Measurements from ENCODE around the gene DYNC1I1.

DYNC1I1 gene

GRCh38 chr7:96016056-96016586 is 243.8 kb downstream of the DYNC1I1 start:
- DNase-seq (ENCODE audit: low read depth in 1 of 2, low spot score in 1 of 2) = no peak

DNA sequence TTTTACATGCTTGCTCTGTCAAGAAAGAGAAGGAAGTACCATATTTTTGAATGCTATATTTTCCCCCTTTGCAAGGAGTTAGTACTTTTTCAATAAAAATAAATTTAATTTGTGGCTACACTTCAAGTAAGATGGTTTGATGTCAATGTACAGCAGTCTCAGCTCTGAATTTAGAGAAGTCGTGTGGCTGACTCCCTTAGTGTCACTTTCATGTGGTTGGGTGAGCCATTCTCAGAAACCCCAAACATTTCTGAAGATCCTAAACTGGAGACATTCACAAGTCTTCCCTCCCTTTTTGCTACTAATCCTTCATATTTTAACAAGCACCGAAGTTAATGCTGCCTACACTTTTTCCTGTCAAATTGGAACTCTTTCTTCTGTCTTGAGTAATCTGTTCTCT is 244.4 kb downstream of the DYNC1I1 start:
- DNase-seq (ENCODE audit: low read depth in 1 of 2, low spot score in 1 of 2) = no peak

DNA sequence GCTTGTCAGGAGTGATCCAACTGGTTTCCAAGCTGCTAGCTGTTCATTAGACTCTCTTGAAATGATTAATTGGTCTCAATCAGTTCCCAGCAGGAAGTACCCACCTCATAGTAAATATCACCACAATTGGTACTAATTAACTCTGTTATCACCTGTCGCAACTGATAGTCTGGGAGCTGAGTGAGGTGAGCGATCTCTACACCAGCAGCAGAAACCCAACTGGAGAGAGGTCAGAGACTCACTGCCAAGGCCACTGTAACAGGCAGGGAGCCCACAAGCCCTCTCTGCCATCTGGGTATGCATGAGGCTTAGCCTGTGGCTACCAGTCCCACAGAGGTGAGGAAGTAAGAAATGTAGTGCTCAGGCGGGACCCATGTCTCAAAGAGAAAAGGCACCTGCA is 245.5 kb downstream of the DYNC1I1 start:
- no peak for DNase-seq (ENCODE audit: low read depth in 1 of 2, low spot score in 1 of 2)

GRCh38 chr7:96021568-96021967 is 249.2 kb downstream of the DYNC1I1 start:
- DNase-seq (ENCODE audit: low read depth in 1 of 2, low spot score in 1 of 2) = no peak

DNA sequence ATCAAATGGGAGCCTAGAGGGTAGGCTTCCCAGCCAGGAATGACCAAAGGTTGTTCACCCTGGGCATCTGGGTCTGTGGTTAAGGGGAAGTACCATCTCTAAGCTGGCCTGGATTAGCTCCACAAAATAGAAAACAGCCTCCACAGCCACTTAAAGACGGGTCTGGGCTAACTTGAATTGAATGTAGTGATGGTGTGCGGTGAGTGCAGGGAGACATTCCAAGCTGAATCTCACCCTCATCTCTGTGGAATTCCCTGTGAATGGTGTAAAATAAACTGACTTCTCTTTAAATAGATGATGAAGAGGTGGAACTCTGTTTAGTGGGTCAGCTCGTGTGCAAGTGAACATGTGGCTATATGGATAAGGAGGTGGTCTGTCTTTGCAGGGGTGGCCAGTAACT is 251.0 kb downstream of the DYNC1I1 start:
- DNase-seq (ENCODE audit: low read depth in 1 of 2, low spot score in 1 of 2) = no peak

GRCh38 chr7:96026010-96026409 is 253.7 kb downstream of the DYNC1I1 start:
- no peak for DNase-seq (ENCODE audit: low read depth in 1 of 2, low spot score in 1 of 2)

DNA sequence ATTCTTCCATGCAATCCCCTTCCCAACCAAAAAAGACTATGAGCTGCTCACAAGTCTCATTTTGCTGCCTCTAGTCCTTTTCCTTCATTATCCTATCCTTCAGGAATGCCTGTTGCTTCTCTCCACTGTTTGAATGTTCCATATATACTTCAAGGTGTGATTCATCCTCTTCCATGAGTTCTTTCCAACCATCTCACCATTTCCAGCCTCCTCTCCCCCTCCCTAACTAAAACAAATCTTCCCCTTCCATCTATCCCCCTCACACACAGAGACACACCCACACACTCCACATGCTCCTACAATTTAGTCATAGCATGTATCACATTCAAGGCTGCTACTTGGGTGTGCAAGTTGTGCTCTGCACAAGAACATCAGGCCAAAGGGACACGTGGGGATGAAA is 254.3 kb downstream of the DYNC1I1 start:
- no peak for DNase-seq (ENCODE audit: low read depth in 1 of 2, low spot score in 1 of 2)

- no peak for DNase-seq (ENCODE audit: low read depth in 1 of 2, low spot score in 1 of 2)
These were observed 256.4 kb downstream of the DYNC1I1 start for GRCh38 chr7:96028729-96029128.

DNA sequence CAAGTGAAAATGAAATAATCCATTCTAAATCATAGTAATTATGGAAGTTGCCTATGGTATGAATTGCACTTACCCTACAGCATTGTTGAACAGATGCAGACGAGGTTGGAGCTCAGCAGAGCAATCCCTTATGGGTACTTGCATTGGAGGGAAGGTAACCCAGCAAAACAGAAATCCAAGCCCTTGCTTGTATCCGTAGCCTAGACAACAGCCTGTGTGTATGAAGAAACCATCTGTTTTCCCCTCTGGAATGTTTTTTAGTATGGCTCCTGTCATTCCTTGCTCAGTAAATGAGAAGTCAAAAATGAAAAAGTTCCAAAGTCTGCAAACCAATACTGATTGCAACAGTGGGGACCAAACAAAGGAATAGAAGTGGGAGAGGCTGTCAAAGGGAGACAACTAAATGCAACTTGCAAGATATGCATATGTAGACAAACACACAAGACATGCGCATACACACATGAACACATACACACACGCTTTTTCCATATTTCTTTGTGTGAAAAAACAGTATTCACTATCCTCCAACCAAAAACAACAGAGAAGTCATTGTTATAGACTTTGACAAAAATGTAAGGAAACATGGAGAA is 260.8 kb downstream of the DYNC1I1 start:
- no peak for DNase-seq (ENCODE audit: low read depth in 1 of 2, low spot score in 1 of 2)

- DNase-seq (ENCODE audit: low read depth in 1 of 2, low spot score in 1 of 2) = no peak
These were observed 262.8 kb downstream of the DYNC1I1 start for GRCh38 chr7:96034940-96035727.

DNA sequence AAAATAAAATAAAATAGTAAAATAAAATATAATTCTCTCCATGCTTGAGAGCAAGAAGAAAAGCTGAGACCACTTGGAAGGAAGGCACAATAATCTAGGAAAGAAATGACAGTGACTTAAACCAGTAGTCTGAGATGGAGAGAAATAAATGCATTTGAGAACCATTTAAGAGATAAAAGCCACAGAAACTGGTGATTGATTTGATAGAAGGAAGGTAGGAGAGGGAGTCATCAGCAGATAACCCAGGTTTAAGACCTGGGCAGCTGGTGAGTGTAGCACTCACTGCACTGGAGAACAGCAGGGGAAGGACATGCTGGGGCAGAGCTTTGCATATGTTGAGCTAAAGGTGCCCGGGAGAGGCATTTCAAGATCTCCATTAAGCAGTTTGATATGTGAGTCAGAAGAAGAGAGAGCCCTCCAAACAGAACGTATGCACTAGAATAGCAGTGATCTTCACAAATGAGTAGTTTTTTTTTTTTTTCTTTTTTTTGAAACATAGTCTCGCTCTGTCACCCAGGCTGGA is 268.0 kb downstream of the DYNC1I1 start:
- no peak for DNase-seq (ENCODE audit: low read depth in 1 of 2, low spot score in 1 of 2)

- no peak for DNase-seq (ENCODE audit: low read depth in 1 of 2, low spot score in 1 of 2)
These were observed 268.8 kb downstream of the DYNC1I1 start for GRCh38 chr7:96041171-96041570.

GRCh38 chr7:96045181-96045580 is 272.8 kb downstream of the DYNC1I1 start:
- no peak for DNase-seq (ENCODE audit: low read depth in 1 of 2, low spot score in 1 of 2)

- no peak for DNase-seq (ENCODE audit: low read depth in 1 of 2, low spot score in 1 of 2)
These were observed 273.6 kb downstream of the DYNC1I1 start for GRCh38 chr7:96045919-96046318.

DNA sequence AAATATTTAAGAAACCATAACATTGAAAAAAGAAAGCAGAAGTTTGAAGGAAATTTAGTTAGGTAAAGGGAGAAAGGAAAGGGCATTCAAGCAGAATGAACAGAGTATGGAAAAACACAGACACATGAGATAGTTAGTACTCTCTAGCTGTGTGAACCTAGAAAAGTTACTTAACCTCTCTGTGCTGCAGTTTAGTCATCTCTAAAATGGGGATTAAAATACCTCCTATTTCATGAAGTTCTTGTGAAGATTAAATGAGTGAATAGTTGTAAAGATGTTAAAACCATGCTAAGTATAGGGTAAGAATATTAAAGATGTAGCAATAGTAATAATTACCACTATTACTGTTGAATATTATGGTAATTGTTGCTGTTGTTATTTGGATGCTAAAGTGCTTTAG is 279.9 kb downstream of the DYNC1I1 start:
- no peak for DNase-seq (ENCODE audit: low read depth in 1 of 2, low spot score in 1 of 2)

- no peak for DNase-seq (ENCODE audit: low read depth in 1 of 2, low spot score in 1 of 2)
These were observed 280.6 kb downstream of the DYNC1I1 start for GRCh38 chr7:96052860-96053470.

GRCh38 chr7:96055717-96056116 is 283.4 kb downstream of the DYNC1I1 start:
- DNase-seq (ENCODE audit: low read depth in 1 of 2, low spot score in 1 of 2) = no peak

GRCh38 chr7:96059075-96059474 is 286.7 kb downstream of the DYNC1I1 start:
- DNase-seq (ENCODE audit: low read depth in 1 of 2, low spot score in 1 of 2) = no peak

GRCh38 chr7:96061009-96061408 is 288.7 kb downstream of the DYNC1I1 start:
- no peak for DNase-seq (ENCODE audit: low read depth in 1 of 2, low spot score in 1 of 2)

DNA sequence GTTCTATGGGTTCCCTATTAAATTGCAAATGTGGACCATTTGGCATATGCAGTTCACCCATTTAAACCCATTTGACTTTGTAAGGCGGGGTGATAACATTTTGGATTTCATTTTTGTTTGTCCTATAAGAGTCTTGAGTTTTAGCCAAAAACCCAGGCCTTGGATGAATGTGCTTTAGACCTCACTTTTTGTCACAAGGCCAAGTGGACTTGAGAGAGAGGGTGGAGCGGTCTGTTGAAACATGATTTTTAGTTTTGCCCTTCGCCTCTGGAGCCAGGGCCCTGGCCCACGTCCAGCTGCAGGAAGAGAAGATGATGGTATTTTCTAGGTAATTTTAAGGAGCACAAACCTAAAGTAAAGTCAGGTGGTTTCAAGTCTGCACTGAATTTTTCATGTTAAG is 289.5 kb downstream of the DYNC1I1 start:
- no peak for DNase-seq (ENCODE audit: low read depth in 1 of 2, low spot score in 1 of 2)

DNA sequence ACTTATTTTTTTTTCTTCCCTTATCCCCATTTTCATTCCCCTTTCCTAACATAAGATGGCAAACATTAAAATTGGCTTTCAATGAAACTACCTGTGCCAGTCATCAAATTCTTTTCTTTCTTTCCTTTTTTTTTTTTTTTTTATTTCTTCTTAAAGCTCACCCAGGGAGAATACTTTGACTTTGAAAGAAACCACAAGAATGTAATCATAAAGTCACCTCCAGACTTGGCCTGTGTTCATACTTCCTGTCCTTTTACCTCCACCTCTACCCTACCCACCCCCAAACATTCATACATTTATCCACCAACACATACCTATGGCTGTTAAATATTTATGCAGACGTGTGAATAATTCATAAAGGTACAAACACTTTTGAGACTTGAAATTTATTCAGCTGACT is 295.0 kb downstream of the DYNC1I1 start:
- no peak for DNase-seq (ENCODE audit: low read depth in 1 of 2, low spot score in 1 of 2)

DNA sequence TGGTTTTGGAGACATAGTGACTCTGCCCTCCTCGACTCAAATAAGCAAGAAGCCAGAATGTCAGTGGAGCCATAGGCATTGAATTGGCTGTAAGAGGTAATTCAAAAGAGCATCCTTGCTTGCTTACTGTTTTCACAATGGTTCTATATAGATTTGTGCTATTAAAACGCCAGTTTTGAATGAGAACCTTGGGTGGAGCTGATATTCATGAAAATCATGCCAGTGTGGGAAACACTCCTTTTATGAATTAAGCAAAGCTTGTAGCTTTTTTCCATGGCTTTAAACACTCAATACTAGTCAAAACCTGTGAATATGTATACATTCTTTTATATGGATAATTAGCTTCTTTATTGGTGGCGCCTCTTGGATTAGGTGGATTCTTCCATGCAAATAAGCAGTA is 297.0 kb downstream of the DYNC1I1 start:
- DNase-seq (ENCODE audit: low read depth in 1 of 2, low spot score in 1 of 2) = no peak

Data from activated CD4-positive, alpha-beta T cell treated with anti-CD3 and anti-CD28 coated beads, Interleukin-2, amount 50 U/mL, for 24 hours (primary cell).